Panc1 (cell line): Measurements from ENCODE around the gene BCO1.

ENCODE experiments used
- CTCF ChIP-seq: fragments of 450-650 bp; IDR thresholded peaks from 2 replicates; pipeline ENCODE4 v1.5.1; 2017; ENCODE audit warnings: mild to moderate bottlenecking
- POLR2AphosphoS5 ChIP-seq: IDR thresholded peaks from 2 replicates; pipeline ENCODE4 v1.6.1; 2012; ENCODE audit warnings: mild to moderate bottlenecking, low read depth, low read length, moderate library complexity
- REST ChIP-seq, 2 experiments: IDR thresholded peaks; 2 replicates each; pipeline ENCODE4 v1.6.1; 2011 to 2012; ENCODE audit warnings: low read depth in 2 of 2, control low read depth in 1 of 2, low read length in 1 of 2, mild to moderate bottlenecking in 1 of 2, moderate library complexity in 1 of 2; ENCODE audit not compliant: insufficient read depth in 1 of 2

- TF ChIP-seq CTCF: no peak
- no peak for TF ChIP-seq REST (IDR thresholded peaks at IDR 0.05; ENCODE audit: insufficient read depth in 1 of 2, low read depth in 2 of 2, low read length in 1 of 2)
- no peak for TF ChIP-seq POLR2AphosphoS5
These were observed 5.6 kb upstream of the BCO1 start for GRCh38 chr16:81232740-81233367.
